HCT116 (cell line): Measurements from ENCODE around the gene IQGAP3. TPM values are rescaled to one million over a fixed set of nuclear protein-coding genes. Genes with fewer than 3 reads are reported as not detected.

ENCODE experiments used
- ATAC-seq: fragments of 200-7000 bp; cut with Tn5 transposase; 2 replicates; pipeline ENCODE4 v1.9.1; 2020; ENCODE audit warnings: mild to moderate bottlenecking, moderate library complexity
- BruUV-seq: library from RNA; stranded (reverse); fragments of 400-500 nt; replicated peaks from 2 replicates; lab custom pipeline; 2021; lab: Mats Ljungman, UMichigan
- CTCF ChIA-PET: fragments of 300-600 bp; sonication (Branson Sonifier 250); formaldehyde crosslinking; loops from one replicate; lab custom pipeline; 2021; ENCODE audit warnings: antibody characterized with exemption; lab: Charles Lee
- POLR2A ChIA-PET: fragments of 300-600, 350-600 bp; sonication (Branson Sonifier 250); formaldehyde crosslinking; loops from one replicate; lab custom pipeline; 2021; ENCODE audit warnings: antibody characterized with exemption; lab: Charles Lee
- RAD21 ChIA-PET, 2 experiments: fragments of 300-600 bp; sonication (Branson Sonifier 250); formaldehyde crosslinking; loops; one replicate each; lab custom pipeline; 2023; ENCODE audit warnings: low total read pairs in 2 of 2; ENCODE audit not compliant: uncharacterized antibody in 2 of 2, unreplicated experiment in 2 of 2, low non-redundant PET in 1 of 2; lab: Charles Lee
- DNase-seq: peaks from one replicate; pipeline ENCODE4 v3.0.0-alpha.2; 2010; ENCODE audit warnings: low read depth, low spot score
- H2AFZ ChIP-seq: fragments of 200-600 bp; shearing (Covaris generic), sonication (generic); 2 replicates; pipeline ENCODE4 v1.6.1; 2017; ENCODE audit warnings: low read depth, mixed run types, mixed read lengths, antibody characterized with exemption, low read length; ENCODE audit not compliant: poor library complexity, severe bottlenecking
- H3K27ac ChIP-seq: 2 replicates; pipeline ENCODE4 v1.5.1; 2012; ENCODE audit warnings: low read depth, low read length
- H3K27me3 ChIP-seq: fragments of 200-600 bp; sonication (generic); 2 replicates; pipeline ENCODE4 v1.6.1; 2016; ENCODE audit warnings: mixed run types, low read length, mixed read lengths; ENCODE audit not compliant: insufficient read depth
- H3K36me3 ChIP-seq, 2 experiments: fragments of 200-500 bp in 1 of 2; fragments of 200-600 bp in 1 of 2; sonication (Bioruptor generic) in 1 of 2; sonication (generic) in 1 of 2; 2 replicates each; pipeline versions ENCODE4 v1.5.1 to v1.6.1; 2014 to 2016; ENCODE audit warnings: low read length in 2 of 2, inconsistent platforms in 1 of 2, mixed read lengths in 1 of 2, mixed run types in 1 of 2; ENCODE audit not compliant: insufficient read depth in 2 of 2, control insufficient read depth in 1 of 2
- H3K4me1 ChIP-seq, 2 experiments: fragments of 200-600 bp in 1 of 2; sonication (generic) in 1 of 2; 2 replicates each; pipeline versions ENCODE4 v1.5.1 to v1.6.1; 2012 to 2017; ENCODE audit warnings: low read length in 2 of 2, inconsistent platforms in 1 of 2, mild to moderate bottlenecking in 1 of 2, mixed read lengths in 1 of 2, mixed run types in 1 of 2, moderate library complexity in 1 of 2; ENCODE audit not compliant: insufficient read depth in 2 of 2, control insufficient read depth in 1 of 2
- H3K4me2 ChIP-seq: fragments of 200-600 bp; sonication (generic); 2 replicates; pipeline ENCODE4 v1.6.1; 2017; ENCODE audit warnings: mixed run types, low read length, mixed read lengths
- H3K4me3 ChIP-seq, 2 experiments: fragments of 200-600 bp in 1 of 2; sonication (generic) in 1 of 2; replicated peaks in 1 of 2; 2 replicates each; pipeline ENCODE4 v1.5.1; 2011 to 2016; ENCODE audit warnings: low read length in 2 of 2, control low read depth in 1 of 2, low read depth in 1 of 2, mild to moderate bottlenecking in 1 of 2, mixed read lengths in 1 of 2, mixed run types in 1 of 2
- H3K79me2 ChIP-seq: fragments of 200-600 bp; sonication (generic); 2 replicates; pipeline ENCODE4 v1.6.1; 2017; ENCODE audit warnings: mild to moderate bottlenecking, mixed run types, low read length, moderate library complexity, mixed read lengths; ENCODE audit not compliant: insufficient read depth
- H3K9ac ChIP-seq: fragments of 200-600 bp; sonication (generic); 2 replicates; pipeline ENCODE4 v1.6.1; 2016; ENCODE audit warnings: low read length, mixed read lengths
- H3K9me2 ChIP-seq: fragments of 200-600 bp; sonication (generic), shearing (Covaris generic); 2 replicates; pipeline ENCODE4 v1.6.1; 2017; ENCODE audit warnings: mixed run types, mild to moderate bottlenecking, moderate library complexity; ENCODE audit not compliant: insufficient read depth
- H3K9me3 ChIP-seq, 2 experiments: fragments of 200-500 bp in 1 of 2; fragments of 200-600 bp in 1 of 2; sonication (Bioruptor generic) in 1 of 2; sonication (generic) in 1 of 2; 2 replicates each; pipeline ENCODE4 v1.6.1; 2014 to 2017; ENCODE audit warnings: low read length in 2 of 2, mixed read lengths in 2 of 2, inconsistent platforms in 1 of 2, low read depth in 1 of 2, mild to moderate bottlenecking in 1 of 2, mixed run types in 1 of 2, moderate library complexity in 1 of 2; ENCODE audit not compliant: control insufficient read depth in 1 of 2, insufficient read depth in 1 of 2
- H4K20me1 ChIP-seq: fragments of 200-600 bp; sonication (generic), shearing (Covaris generic); 2 replicates; pipeline ENCODE4 v1.6.1; 2017; ENCODE audit warnings: mixed run types, mild to moderate bottlenecking, moderate library complexity; ENCODE audit not compliant: insufficient read depth
- CBX3 ChIP-seq: IDR thresholded peaks from 2 replicates; pipeline ENCODE4 v1.6.1; 2012; ENCODE audit warnings: low read depth
- CEBPB ChIP-seq: IDR thresholded peaks from 2 replicates; pipeline ENCODE4 v1.6.1; 2012; ENCODE audit warnings: low read depth
- EGR1 ChIP-seq: IDR thresholded peaks from 2 replicates; pipeline ENCODE4 v1.6.1; 2012; ENCODE audit warnings: low read depth
- EZH2phosphoT487 ChIP-seq: fragments of 200-600 bp; IDR thresholded peaks from 2 replicates; pipeline ENCODE4 v1.6.1; 2018; ENCODE audit warnings: antibody characterized with exemption, borderline replicate concordance
- FOSL1 ChIP-seq: IDR thresholded peaks from 2 replicates; pipeline ENCODE4 v1.6.1; 2012; ENCODE audit warnings: low read depth
- POLR2A ChIP-seq: IDR thresholded peaks from 2 replicates; pipeline ENCODE4 v1.7.0; 2011; ENCODE audit warnings: borderline replicate concordance; ENCODE audit not compliant: insufficient read depth, insufficient read length; ENCODE audit errors: extremely low read depth
- POLR2AphosphoS5 ChIP-seq: IDR thresholded peaks from 2 replicates; pipeline ENCODE4 v1.6.1; 2011; ENCODE audit warnings: mild to moderate bottlenecking, low read depth, low read length, moderate library complexity
- RAD21 ChIP-seq: IDR thresholded peaks from 2 replicates; pipeline ENCODE4 v1.6.1; 2012; ENCODE audit warnings: low read depth, mild to moderate bottlenecking
- SRF ChIP-seq: IDR thresholded peaks from 2 replicates; pipeline ENCODE4 v1.6.1; 2012; ENCODE audit warnings: low read depth
- TCF7L2 ChIP-seq: IDR thresholded peaks from 2 replicates; pipeline ENCODE4 v1.7.0; 2011; ENCODE audit warnings: borderline replicate concordance, inconsistent platforms; ENCODE audit not compliant: insufficient read depth, insufficient read length; ENCODE audit errors: extremely low read depth
- YY1 ChIP-seq: IDR thresholded peaks from 2 replicates; pipeline ENCODE4 v1.6.1; 2011; ENCODE audit warnings: low read length, low read depth, moderate library complexity, mild to moderate bottlenecking; ENCODE audit not compliant: insufficient replicate concordance; ENCODE audit errors: extremely low read depth
- ZFX ChIP-seq: fragments of 450-650 bp; IDR thresholded peaks from 2 replicates; pipeline ENCODE4 v1.6.1; 2017
- ZNF274 ChIP-seq: fragments of 200-500 bp; sonication (Bioruptor generic); IDR thresholded peaks from 2 replicates; pipeline ENCODE4 v1.6.1; 2014; ENCODE audit warnings: mild to moderate bottlenecking, low read depth, low read length, inconsistent platforms
- intact Hi-C: fragments of 100-400 bp; cut with micrococcal nuclease; formaldehyde crosslinking; loops from 2 replicates; pipeline ENCODE4 v1.10.0; 2022
- total RNA-seq: library from RNA; stranded (reverse); gene quantifications from one replicate; pipeline ENCODE4 v1.2.1, GENCODE V29; 2021; ENCODE audit not compliant: unreplicated experiment
- TF ChIP-seq, protein P1 (sequence below): IDR thresholded peaks from 2 replicates; pipeline ENCODE4 v1.6.1; 2012; ENCODE audit warnings: low read depth
- TF ChIP-seq, protein P2 (sequence below): IDR thresholded peaks from 2 replicates; pipeline ENCODE4 v1.6.1; 2011; ENCODE audit warnings: mild to moderate bottlenecking, low read length, moderate library complexity; ENCODE audit not compliant: insufficient replicate concordance; ENCODE audit errors: extremely low read depth
- TF ChIP-seq, protein P3 (sequence below): IDR thresholded peaks from 2 replicates; pipeline ENCODE4 v1.6.1; 2012
- TF ChIP-seq, protein P4 (sequence below), 3 experiments: fragments of 200-600 bp in 1 of 3; sonication (generic) in 1 of 3; IDR thresholded peaks in 2 of 3; conservative IDR thresholded peaks in 1 of 3; 2 replicates each; pipeline ENCODE4 v1.5.1; 2012 to 2017; ENCODE audit warnings: low read depth in 2 of 3, low read length in 2 of 3, antibody characterized with exemption in 1 of 3, borderline replicate concordance in 1 of 3, control low read depth in 1 of 3, mild to moderate bottlenecking in 1 of 3, mixed read lengths in 1 of 3, mixed run types in 1 of 3, moderate library complexity in 1 of 3; ENCODE audit not compliant: insufficient read depth in 1 of 3
- TF ChIP-seq, protein P5 (sequence below): IDR thresholded peaks from 2 replicates; pipeline ENCODE4 v1.6.1; 2012

Gene IQGAP3
- total RNA-seq, 1 experiment from 2014 or later, result 38.8 TPM

DNA sequence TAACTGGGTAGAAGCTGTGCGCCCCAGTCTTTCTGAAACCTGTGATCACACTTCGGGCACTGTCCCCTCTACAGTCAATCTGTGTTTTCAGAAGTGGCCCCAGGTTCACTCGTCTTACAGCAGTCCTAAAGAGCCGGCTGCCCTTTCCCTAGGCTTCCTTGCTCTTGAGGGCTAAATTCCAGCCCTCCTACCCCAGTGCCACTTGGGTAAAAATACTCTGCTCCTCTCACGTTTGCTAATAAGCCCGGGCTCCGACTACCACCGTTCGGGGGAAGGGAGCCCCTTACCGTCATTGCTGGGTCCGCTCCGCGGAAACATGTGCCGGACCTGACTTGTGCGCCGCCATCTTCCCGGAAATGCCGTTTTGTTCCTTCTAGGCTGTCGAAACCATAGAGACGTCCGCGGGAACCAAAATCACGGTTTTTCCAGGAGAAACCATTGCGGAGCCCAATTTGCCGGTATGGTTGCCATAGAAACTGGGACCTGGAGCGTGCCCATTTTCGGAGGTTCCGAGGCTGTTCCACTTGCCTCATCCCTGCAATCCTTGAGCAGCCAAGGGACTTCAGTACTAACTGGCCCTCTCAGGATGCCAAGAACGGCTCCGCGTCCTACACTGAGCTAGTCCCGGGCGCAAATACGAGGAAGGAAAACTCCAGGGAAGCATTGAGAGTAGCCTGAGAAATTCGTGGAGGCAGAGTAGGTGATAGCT is 28.9 kb upstream of the IQGAP3 start, which contains the start of gene GPATCH4:
GPATCH4 (minus strand) TSS at position 358 of the 709 bp plus-strand sequence.
- peak within 1 kb of the TSS; percentile 97 for H3K9ac ChIP-seq
- H2AFZ ChIP-seq, result peak within 1 kb of the TSS; percentile 60
- ChIA-PET CTCF (interaction anchor here (1.7 kb wide), 1 partner anchor 8 kb away, joined by 7 read pairs; no protein-coding TSS in a partner anchor), RAD21 (no interaction called here), POLR2A (interaction anchor here (1.4 kb wide), 1 partner anchor 14 kb away, joined by 3 read pairs; no protein-coding TSS in a partner anchor)
- no peaks in the 10 kb centered on the region for H4K20me1 ChIP-seq
- H3K4me1 ChIP-seq, result peaks cover 11 to 29% of the 10 kb centered on the region in 2 experiments
- BruUV-seq, result no TSS peak
- peak; percentile 81 for DNase-seq
- H3K36me3 ChIP-seq, result peaks cover 13 to 29% of the 10 kb centered on the region in 2 experiments; a peak in 3 of 4 replicates
- H3K27me3 ChIP-seq, result no peaks in the 10 kb centered on the region
- peak within 1 kb of the TSS; percentile 75 for H3K27ac ChIP-seq
- intact Hi-C loops, result no loop called here
- H3K79me2 ChIP-seq, result peaks cover 58% of the 10 kb centered on the region
- peak within 1 kb of the TSS; percentile 87 for H3K4me2 ChIP-seq
- H3K9me3 ChIP-seq, result no peaks in the 10 kb centered on the region
- ATAC-seq, result peak; percentile 61
- H3K9me2 ChIP-seq, result no peaks in the 10 kb centered on the region
- peak within 1 kb of the TSS; percentile 70 to 88 for H3K4me3 ChIP-seq
- peak; percentile 80 for TF ChIP-seq SRF
- TF ChIP-seq, protein P1, sequence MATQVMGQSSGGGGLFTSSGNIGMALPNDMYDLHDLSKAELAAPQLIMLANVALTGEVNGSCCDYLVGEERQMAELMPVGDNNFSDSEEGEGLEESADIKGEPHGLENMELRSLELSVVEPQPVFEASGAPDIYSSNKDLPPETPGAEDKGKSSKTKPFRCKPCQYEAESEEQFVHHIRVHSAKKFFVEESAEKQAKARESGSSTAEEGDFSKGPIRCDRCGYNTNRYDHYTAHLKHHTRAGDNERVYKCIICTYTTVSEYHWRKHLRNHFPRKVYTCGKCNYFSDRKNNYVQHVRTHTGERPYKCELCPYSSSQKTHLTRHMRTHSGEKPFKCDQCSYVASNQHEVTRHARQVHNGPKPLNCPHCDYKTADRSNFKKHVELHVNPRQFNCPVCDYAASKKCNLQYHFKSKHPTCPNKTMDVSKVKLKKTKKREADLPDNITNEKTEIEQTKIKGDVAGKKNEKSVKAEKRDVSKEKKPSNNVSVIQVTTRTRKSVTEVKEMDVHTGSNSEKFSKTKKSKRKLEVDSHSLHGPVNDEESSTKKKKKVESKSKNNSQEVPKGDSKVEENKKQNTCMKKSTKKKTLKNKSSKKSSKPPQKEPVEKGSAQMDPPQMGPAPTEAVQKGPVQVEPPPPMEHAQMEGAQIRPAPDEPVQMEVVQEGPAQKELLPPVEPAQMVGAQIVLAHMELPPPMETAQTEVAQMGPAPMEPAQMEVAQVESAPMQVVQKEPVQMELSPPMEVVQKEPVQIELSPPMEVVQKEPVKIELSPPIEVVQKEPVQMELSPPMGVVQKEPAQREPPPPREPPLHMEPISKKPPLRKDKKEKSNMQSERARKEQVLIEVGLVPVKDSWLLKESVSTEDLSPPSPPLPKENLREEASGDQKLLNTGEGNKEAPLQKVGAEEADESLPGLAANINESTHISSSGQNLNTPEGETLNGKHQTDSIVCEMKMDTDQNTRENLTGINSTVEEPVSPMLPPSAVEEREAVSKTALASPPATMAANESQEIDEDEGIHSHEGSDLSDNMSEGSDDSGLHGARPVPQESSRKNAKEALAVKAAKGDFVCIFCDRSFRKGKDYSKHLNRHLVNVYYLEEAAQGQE, result no peak
- no peak for TF ChIP-seq EZH2phosphoT487
- TF ChIP-seq, protein P2, sequence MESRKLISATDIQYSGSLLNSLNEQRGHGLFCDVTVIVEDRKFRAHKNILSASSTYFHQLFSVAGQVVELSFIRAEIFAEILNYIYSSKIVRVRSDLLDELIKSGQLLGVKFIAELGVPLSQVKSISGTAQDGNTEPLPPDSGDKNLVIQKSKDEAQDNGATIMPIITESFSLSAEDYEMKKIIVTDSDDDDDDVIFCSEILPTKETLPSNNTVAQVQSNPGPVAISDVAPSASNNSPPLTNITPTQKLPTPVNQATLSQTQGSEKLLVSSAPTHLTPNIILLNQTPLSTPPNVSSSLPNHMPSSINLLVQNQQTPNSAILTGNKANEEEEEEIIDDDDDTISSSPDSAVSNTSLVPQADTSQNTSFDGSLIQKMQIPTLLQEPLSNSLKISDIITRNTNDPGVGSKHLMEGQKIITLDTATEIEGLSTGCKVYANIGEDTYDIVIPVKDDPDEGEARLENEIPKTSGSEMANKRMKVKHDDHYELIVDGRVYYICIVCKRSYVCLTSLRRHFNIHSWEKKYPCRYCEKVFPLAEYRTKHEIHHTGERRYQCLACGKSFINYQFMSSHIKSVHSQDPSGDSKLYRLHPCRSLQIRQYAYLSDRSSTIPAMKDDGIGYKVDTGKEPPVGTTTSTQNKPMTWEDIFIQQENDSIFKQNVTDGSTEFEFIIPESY, result peak; percentile 65
- peak; percentile 40; the same call in 1 of the 2 replicates for TF ChIP-seq CBX3
- no peak for TF ChIP-seq ZNF274
- TF ChIP-seq YY1, result peak; percentile 99
- TF ChIP-seq FOSL1, result no peak
- peak; percentile 52 for TF ChIP-seq POLR2A
- peak; percentile 89 for TF ChIP-seq POLR2AphosphoS5
- TF ChIP-seq EGR1, result no peak
- TF ChIP-seq RAD21, result no peak
- no peak for TF ChIP-seq ZFX
- TF ChIP-seq, protein P3, sequence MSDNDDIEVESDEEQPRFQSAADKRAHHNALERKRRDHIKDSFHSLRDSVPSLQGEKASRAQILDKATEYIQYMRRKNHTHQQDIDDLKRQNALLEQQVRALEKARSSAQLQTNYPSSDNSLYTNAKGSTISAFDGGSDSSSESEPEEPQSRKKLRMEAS, result peak; percentile 100
- TF ChIP-seq, protein P4, sequence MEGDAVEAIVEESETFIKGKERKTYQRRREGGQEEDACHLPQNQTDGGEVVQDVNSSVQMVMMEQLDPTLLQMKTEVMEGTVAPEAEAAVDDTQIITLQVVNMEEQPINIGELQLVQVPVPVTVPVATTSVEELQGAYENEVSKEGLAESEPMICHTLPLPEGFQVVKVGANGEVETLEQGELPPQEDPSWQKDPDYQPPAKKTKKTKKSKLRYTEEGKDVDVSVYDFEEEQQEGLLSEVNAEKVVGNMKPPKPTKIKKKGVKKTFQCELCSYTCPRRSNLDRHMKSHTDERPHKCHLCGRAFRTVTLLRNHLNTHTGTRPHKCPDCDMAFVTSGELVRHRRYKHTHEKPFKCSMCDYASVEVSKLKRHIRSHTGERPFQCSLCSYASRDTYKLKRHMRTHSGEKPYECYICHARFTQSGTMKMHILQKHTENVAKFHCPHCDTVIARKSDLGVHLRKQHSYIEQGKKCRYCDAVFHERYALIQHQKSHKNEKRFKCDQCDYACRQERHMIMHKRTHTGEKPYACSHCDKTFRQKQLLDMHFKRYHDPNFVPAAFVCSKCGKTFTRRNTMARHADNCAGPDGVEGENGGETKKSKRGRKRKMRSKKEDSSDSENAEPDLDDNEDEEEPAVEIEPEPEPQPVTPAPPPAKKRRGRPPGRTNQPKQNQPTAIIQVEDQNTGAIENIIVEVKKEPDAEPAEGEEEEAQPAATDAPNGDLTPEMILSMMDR (IDR thresholded peaks at IDR 0.05 in 2 of 3, conservative IDR thresholded peaks at IDR 0.05 in 1 of 3; ENCODE audit: borderline replicate concordance in 1 of 3, insufficient read depth in 1 of 3, low read depth in 2 of 3, low read length in 2 of 3), result no peak
- TF ChIP-seq, protein P5, sequence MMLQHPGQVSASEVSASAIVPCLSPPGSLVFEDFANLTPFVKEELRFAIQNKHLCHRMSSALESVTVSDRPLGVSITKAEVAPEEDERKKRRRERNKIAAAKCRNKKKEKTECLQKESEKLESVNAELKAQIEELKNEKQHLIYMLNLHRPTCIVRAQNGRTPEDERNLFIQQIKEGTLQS, result no peak
- no peak for TF ChIP-seq CEBPB
- TF ChIP-seq TCF7L2, result no peak
